Gastrocnemius medialis (tissue), 4 donors: ENCODE data around the gene LRRC1.

Source experiments
- CTCF ChIP-seq, 5 experiments: fragments of 450-650 bp in 3 of 5; fragments of 200-600 bp in 2 of 5; sonication (generic) in 2 of 5; IDR thresholded peaks in 4 of 5; conservative IDR thresholded peaks in 1 of 5; 1 replicate in 4 of 5; 2 replicates in 1 of 5; pipeline ENCODE4 v1.5.1; 2016 to 2019; ENCODE audit warnings: antibody characterized with exemption in 5 of 5, mild to moderate bottlenecking in 3 of 5, moderate library complexity in 3 of 5
- POLR2A ChIP-seq, 2 donors: fragments of 450-650 bp; IDR thresholded peaks; one replicate each; pipeline ENCODE4 v1.6.1; 2017; ENCODE audit warnings: antibody characterized with exemption in 2 of 2, mild to moderate bottlenecking in 2 of 2, moderate library complexity in 2 of 2

GRCh38 chr6:53879608-53880007 is 84.8 kb downstream of the LRRC1 start:
- TF ChIP-seq POLR2A (IDR thresholded peaks at IDR 0.05) (no peak), CTCF (IDR thresholded peaks at IDR 0.05 in 4 of 5, conservative IDR thresholded peaks at IDR 0.05 in 1 of 5) (no peak)
